ENCODE data around the gene KREMEN2.

DNA sequence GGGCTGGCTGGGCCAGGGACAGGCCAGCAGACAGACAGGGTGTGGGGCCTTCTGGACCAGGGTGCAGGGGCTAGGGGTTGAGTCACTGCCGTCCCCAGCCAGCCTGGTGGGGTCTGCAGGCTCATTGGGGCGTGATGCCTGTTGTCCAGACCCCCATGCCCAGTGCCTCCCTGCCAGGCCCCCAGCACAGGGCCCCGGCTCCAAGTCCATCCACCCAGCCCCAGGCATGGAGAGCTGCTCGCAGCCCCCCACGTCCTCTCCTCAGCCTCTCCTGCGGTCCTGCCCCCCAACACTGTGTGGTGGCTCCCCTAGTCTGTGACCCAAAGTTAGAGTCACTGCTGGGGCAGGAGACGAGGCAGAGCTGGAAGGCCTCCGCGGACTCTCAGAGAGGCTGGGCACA lies 23.2 kb downstream of the KREMEN2 start:
- TF ChIP-seq, protein P1, sequence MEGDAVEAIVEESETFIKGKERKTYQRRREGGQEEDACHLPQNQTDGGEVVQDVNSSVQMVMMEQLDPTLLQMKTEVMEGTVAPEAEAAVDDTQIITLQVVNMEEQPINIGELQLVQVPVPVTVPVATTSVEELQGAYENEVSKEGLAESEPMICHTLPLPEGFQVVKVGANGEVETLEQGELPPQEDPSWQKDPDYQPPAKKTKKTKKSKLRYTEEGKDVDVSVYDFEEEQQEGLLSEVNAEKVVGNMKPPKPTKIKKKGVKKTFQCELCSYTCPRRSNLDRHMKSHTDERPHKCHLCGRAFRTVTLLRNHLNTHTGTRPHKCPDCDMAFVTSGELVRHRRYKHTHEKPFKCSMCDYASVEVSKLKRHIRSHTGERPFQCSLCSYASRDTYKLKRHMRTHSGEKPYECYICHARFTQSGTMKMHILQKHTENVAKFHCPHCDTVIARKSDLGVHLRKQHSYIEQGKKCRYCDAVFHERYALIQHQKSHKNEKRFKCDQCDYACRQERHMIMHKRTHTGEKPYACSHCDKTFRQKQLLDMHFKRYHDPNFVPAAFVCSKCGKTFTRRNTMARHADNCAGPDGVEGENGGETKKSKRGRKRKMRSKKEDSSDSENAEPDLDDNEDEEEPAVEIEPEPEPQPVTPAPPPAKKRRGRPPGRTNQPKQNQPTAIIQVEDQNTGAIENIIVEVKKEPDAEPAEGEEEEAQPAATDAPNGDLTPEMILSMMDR (IDR thresholded peaks at IDR 0.05 in 4 of 5, conservative IDR thresholded peaks at IDR 0.05 in 1 of 5), result no peak
- TF ChIP-seq POLR2A (IDR thresholded peaks at IDR 0.05), result no peak
